ENCODE results near the gene OTOGL.
A peak's percentile ranks its signal among the peaks of the same experiment; 100 is the strongest.

Gene OTOGL

DNA sequence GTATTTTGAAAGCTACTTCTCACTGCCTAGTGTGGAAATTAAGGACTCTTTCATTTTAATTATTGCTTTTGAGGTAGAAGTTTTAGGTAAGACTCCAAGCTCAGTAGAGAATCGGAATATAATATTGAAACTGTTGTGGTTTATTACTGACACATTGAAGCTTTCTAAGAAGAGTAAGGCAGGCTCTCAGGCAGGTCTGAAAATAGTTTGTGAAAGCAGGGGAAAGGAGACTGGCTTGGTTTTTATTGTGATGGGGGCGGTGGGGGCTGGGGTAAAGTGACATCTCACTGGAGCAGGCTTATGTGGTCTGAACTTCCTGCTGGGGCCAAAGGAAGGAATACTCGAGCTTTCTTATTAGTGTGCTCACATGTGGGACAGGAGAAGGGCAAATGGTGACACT lies 79.5 kb downstream of the OTOGL start:
- peak; percentile 81 for DNase-seq (ENCODE audit: low read depth)
- TF ChIP-seq CTCF (IDR thresholded peaks at IDR 0.05; ENCODE audit: insufficient read depth, low read depth, low read length, missing control alignments), result no peak
- H3K4me3 ChIP-seq (ENCODE audit: low read depth, low read length), result no peak overlapping the region

GRCh38 chr12:80183939-80184338 lies 84.6 kb downstream of the OTOGL start:
- H3K4me3 ChIP-seq (ENCODE audit: low read depth, low read length), result no peak overlapping the region
- no peak for DNase-seq (ENCODE audit: low read depth)
- no peak for TF ChIP-seq CTCF (IDR thresholded peaks at IDR 0.05; ENCODE audit: insufficient read depth, low read depth, low read length, missing control alignments)

DNA sequence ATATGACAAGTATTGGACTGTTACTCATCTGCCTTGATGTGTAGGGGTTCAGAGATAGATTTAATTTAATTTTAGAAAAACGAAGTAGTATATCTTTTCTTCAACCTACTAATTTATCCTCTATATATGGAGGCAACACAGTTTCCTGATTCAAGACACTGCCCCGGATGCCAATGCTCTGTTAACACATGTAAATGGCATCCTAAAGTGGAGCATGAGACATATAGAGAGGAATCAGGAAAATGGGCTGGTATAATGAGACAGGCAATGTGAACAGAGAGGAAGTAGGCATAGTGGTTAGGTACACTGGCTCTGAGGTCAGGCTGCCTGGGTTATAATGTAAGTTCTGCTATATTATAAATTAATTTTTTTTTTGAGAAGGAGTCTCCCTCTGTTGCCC lies 85.6 kb downstream of the OTOGL start:
- DNase-seq (ENCODE audit: low read depth), result no peak
- no peak overlapping the region for H3K4me3 ChIP-seq (ENCODE audit: low read depth, low read length)
- no peak for TF ChIP-seq CTCF (IDR thresholded peaks at IDR 0.05; ENCODE audit: insufficient read depth, low read depth, low read length, missing control alignments)

GRCh38 chr12:80186727-80187217 lies 87.4 kb downstream of the OTOGL start:
- DNase-seq (ENCODE audit: low read depth), result peak; percentile 65
- TF ChIP-seq CTCF (IDR thresholded peaks at IDR 0.05; ENCODE audit: insufficient read depth, low read depth, low read length, missing control alignments), result peak; percentile 59
- H3K4me3 ChIP-seq (ENCODE audit: low read depth, low read length), result no peak overlapping the region

- TF ChIP-seq CTCF (IDR thresholded peaks at IDR 0.05; ENCODE audit: insufficient read depth, low read depth, low read length, missing control alignments), result no peak
- DNase-seq (ENCODE audit: low read depth), result peak; percentile 85
- H3K4me3 ChIP-seq (ENCODE audit: low read depth, low read length), result no peak overlapping the region
Measured at GRCh38 chr12:80187660-80188090, 88.3 kb downstream of the OTOGL start.

DNA sequence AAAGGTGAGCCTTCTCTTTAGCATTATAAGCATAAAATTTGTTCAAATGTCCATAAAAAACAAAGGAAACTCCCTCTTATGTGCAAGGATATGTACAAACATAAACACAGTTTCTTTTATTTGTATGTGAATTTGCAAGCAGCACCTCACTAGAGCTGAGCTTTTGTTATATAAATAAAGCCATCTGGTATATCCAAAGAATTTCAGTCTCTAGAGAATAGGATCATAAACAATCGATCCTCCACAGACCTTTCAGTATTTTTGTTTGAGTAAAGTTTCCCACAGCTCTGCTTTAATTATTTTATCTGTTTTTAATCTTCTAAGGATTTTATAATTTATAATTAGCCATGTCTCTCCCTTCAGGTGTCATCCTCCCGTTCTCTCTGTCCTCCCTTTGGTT lies 89.2 kb downstream of the OTOGL start:
- no peak overlapping the region for H3K4me3 ChIP-seq (ENCODE audit: low read depth, low read length)
- DNase-seq (ENCODE audit: low read depth), result no peak
- no peak for TF ChIP-seq CTCF (IDR thresholded peaks at IDR 0.05; ENCODE audit: insufficient read depth, low read depth, low read length, missing control alignments)

GRCh38 chr12:80189241-80189640 lies 89.9 kb downstream of the OTOGL start:
- no peak for TF ChIP-seq CTCF (IDR thresholded peaks at IDR 0.05; ENCODE audit: insufficient read depth, low read depth, low read length, missing control alignments)
- no peak for DNase-seq (ENCODE audit: low read depth)
- no peak overlapping the region for H3K4me3 ChIP-seq (ENCODE audit: low read depth, low read length)
